ENCODE data around the gene CXCR5.

CXCR5 gene

GRCh38 chr11:118913411-118914125 is 29.9 kb downstream of the CXCR5 start (continued):
- TF ChIP-seq ZNF585B (tag by site-specific recombination; IDR thresholded peaks at IDR 0.05) (no peak), ZNF48 (tag by site-specific recombination; IDR thresholded peaks at IDR 0.05) (no peak), ZNF473 (tag by site-specific recombination; IDR thresholded peaks at IDR 0.05) (no peak), ZNF707 (tag by site-specific recombination; IDR thresholded peaks at IDR 0.05) (no peak), ZNF157 (tag by site-specific recombination; IDR thresholded peaks at IDR 0.05) (no peak), ZNF266 (tag by site-specific recombination; IDR thresholded peaks at IDR 0.05; ENCODE audit: low read depth) (no peak), ZNF571 (tag by site-specific recombination; IDR thresholded peaks at IDR 0.05) (no peak), ZNF211 (tag by site-specific recombination; IDR thresholded peaks at IDR 0.05; ENCODE audit: low read depth) (no peak)
- TF ChIP-seq, protein P1, sequence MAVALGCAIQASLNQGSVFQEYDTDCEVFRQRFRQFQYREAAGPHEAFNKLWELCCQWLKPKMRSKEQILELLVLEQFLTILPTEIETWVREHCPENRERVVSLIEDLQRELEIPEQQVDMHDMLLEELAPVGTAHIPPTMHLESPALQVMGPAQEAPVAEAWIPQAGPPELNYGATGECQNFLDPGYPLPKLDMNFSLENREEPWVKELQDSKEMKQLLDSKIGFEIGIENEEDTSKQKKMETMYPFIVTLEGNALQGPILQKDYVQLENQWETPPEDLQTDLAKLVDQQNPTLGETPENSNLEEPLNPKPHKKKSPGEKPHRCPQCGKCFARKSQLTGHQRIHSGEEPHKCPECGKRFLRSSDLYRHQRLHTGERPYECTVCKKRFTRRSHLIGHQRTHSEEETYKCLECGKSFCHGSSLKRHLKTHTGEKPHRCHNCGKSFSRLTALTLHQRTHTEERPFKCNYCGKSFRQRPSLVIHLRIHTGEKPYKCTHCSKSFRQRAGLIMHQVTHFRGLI (tag by site-specific recombination; IDR thresholded peaks at IDR 0.05) = no peak

- Histone ChIP-seq H3K27ac (ENCODE audit: extremely low read depth, low read depth, low read length) (no peak overlapping the region), H3K4me1 (ENCODE audit: control insufficient read depth, insufficient read depth, low read length) (peaks cover 17% of the 10 kb centered on the region), H3K36me3 (ENCODE audit: control insufficient read depth in 2 of 2, insufficient read depth in 1 of 2, low read length in 2 of 2) (no peaks in the 10 kb centered on the region), H3K9me3 (ENCODE audit: control insufficient read depth, insufficient read depth, low read depth, low read length) (no peaks in the 10 kb centered on the region), H3K4me3 (ENCODE audit: low read depth, low read length) (no peak overlapping the region)
- TF ChIP-seq, protein P2, sequence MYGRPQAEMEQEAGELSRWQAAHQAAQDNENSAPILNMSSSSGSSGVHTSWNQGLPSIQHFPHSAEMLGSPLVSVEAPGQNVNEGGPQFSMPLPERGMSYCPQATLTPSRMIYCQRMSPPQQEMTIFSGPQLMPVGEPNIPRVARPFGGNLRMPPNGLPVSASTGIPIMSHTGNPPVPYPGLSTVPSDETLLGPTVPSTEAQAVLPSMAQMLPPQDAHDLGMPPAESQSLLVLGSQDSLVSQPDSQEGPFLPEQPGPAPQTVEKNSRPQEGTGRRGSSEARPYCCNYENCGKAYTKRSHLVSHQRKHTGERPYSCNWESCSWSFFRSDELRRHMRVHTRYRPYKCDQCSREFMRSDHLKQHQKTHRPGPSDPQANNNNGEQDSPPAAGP (tag by site-specific recombination; IDR thresholded peaks at IDR 0.05) = no peak
- peak; percentile 88 for TF ChIP-seq GLIS1 (tag by site-specific recombination; IDR thresholded peaks at IDR 0.05)
- TF ChIP-seq ZIC2 (tag by site-specific recombination; IDR thresholded peaks at IDR 0.05) = peak; percentile 46
- peak; percentile 66 for TF ChIP-seq ZNF341 (tag by site-specific recombination; IDR thresholded peaks at IDR 0.05; ENCODE audit: low read depth)
- peak; percentile 14; the same call in 1 of the 2 replicates for TF ChIP-seq GLIS2 (tag by site-specific recombination; IDR thresholded peaks at IDR 0.05)
- TF ChIP-seq ZBTB20 (tag by site-specific recombination; IDR thresholded peaks at IDR 0.05) = 0 out of 2 replicates have a peak, but pooled peaks have one; percentile 33
- no peak for TF ChIP-seq ZNF280D (tag by site-specific recombination; IDR thresholded peaks at IDR 0.05)
- TF ChIP-seq ZNF112 (tag by site-specific recombination; IDR thresholded peaks at IDR 0.05) = no peak
- peak; percentile 85 for TF ChIP-seq KLF1 (tag by site-specific recombination; IDR thresholded peaks at IDR 0.05)
- ChIA-PET POLR2A (interaction anchor here (2.3 to 6.3 kb wide), 2 partner anchors 16 to 122 kb away, joined by 5 to 96 read pairs; no protein-coding TSS in a partner anchor), CTCF (interaction anchor here (0.6 to 6.9 kb wide), 2 partner anchors 14 to 1374 kb away, joined by 3 to 196 read pairs; partner anchors contain the start of gene BCL9L)
Observed at GRCh38 chr11:118914178-118914918, 30.7 kb downstream of the CXCR5 start.
